HepG2 (cell line): ENCODE results near the gene ABCF1. TPM values are rescaled to one million over a fixed set of nuclear protein-coding genes. Genes with fewer than 3 reads are reported as not detected.

Experiments used
- AGO1 ChIP-seq: fragments of 200-400 bp; formaldehyde crosslinking; IDR thresholded peaks from 2 replicates; pipeline ENCODE4 v1.6.1; 2017; ENCODE audit warnings: mild to moderate bottlenecking, low read depth, low read length, moderate library complexity; ENCODE audit not compliant: poor library complexity, severe bottlenecking
- ARID4A ChIP-seq: sonication (generic); formaldehyde crosslinking; IDR thresholded peaks from 2 replicates; pipeline ENCODE4 v1.5.0; 2020; ENCODE audit warnings: mild to moderate bottlenecking, missing genetic modification reagents, borderline replicate concordance
- CHCHD3 ChIP-seq: sonication (generic); formaldehyde crosslinking; IDR thresholded peaks from 2 replicates; pipeline ENCODE4 v1.8.0; 2022; ENCODE audit warnings: mild to moderate bottlenecking, missing genetic modification reagents, moderate library complexity
- ETV5 ChIP-seq: IDR thresholded peaks from 2 replicates; pipeline ENCODE4 v1.6.1; 2018; ENCODE audit warnings: missing biosample characterization, missing genetic modification reagents, inconsistent platforms, borderline replicate concordance
- HMG20B ChIP-seq: conservative IDR thresholded peaks from 2 replicates; pipeline ENCODE4 v1.6.1; 2016; ENCODE audit warnings: missing genetic modification reagents, missing compliant biosample characterization
- KMT2B ChIP-seq: IDR thresholded peaks from 2 replicates; pipeline ENCODE4 v1.6.1; 2016; ENCODE audit warnings: missing genetic modification reagents, missing compliant biosample characterization
- LCORL ChIP-seq, 2 experiments: fragments of 450-650 bp in 1 of 2; sonication (generic) in 1 of 2; formaldehyde crosslinking in 1 of 2; IDR thresholded peaks; 2 replicates each; pipeline versions ENCODE4 v1.5.0 to v1.6.1; 2017 to 2020; ENCODE audit warnings: antibody characterized with exemption in 1 of 2, missing genetic modification reagents in 1 of 2
- MED8 ChIP-seq: sonication (generic); formaldehyde crosslinking; IDR thresholded peaks from 2 replicates; pipeline ENCODE4 v1.8.1; 2023; ENCODE audit warnings: mild to moderate bottlenecking, missing genetic modification reagents; ENCODE audit not compliant: insufficient replicate concordance
- MTF2 ChIP-seq: sonication (generic); formaldehyde crosslinking; IDR thresholded peaks from 2 replicates; pipeline ENCODE4 v1.5.0; 2020; ENCODE audit warnings: missing genetic modification reagents, borderline replicate concordance
- NCOA5 ChIP-seq: sonication (generic); formaldehyde crosslinking; IDR thresholded peaks from 2 replicates; pipeline ENCODE4 v1.4.0; 2020; ENCODE audit warnings: missing genetic modification reagents
- NFRKB ChIP-seq: fragments of 450-650 bp; IDR thresholded peaks from 2 replicates; pipeline ENCODE4 v1.6.1; 2017
- SIN3B ChIP-seq: fragments of 150-350 bp; IDR thresholded peaks from 2 replicates; pipeline ENCODE4 v1.6.1; 2014; ENCODE audit warnings: low read length
- TARDBP ChIP-seq: sonication (generic); formaldehyde crosslinking; IDR thresholded peaks from 2 replicates; pipeline ENCODE4 v1.8.0; 2022; ENCODE audit warnings: mild to moderate bottlenecking, missing genetic modification reagents
- TGIF2 ChIP-seq: IDR thresholded peaks from 2 replicates; pipeline ENCODE4 v1.6.1; 2016; ENCODE audit warnings: control low read depth, missing compliant biosample characterization
- YEATS4 ChIP-seq: sonication (generic); formaldehyde crosslinking; IDR thresholded peaks from 2 replicates; pipeline ENCODE4 v1.4.0; 2020; ENCODE audit warnings: missing genetic modification reagents, borderline replicate concordance
- ZNF225 ChIP-seq: sonication (generic); formaldehyde crosslinking; IDR thresholded peaks from 2 replicates; pipeline ENCODE4 v1.4.0; 2020; ENCODE audit warnings: mild to moderate bottlenecking, missing genetic modification reagents
- ZNF333 ChIP-seq: sonication (generic); formaldehyde crosslinking; IDR thresholded peaks from 2 replicates; pipeline ENCODE4 v1.4.0; 2020; ENCODE audit warnings: mild to moderate bottlenecking, missing genetic modification reagents, borderline replicate concordance
- ZNF484 ChIP-seq: sonication (generic); formaldehyde crosslinking; IDR thresholded peaks from 2 replicates; pipeline ENCODE4 v1.5.1; 2020; ENCODE audit warnings: mild to moderate bottlenecking, low read depth, missing genetic modification reagents, borderline replicate concordance
- ZNF773 ChIP-seq: sonication (generic); formaldehyde crosslinking; IDR thresholded peaks from 2 replicates; pipeline ENCODE4 v1.4.0; 2020; ENCODE audit warnings: missing genetic modification reagents, borderline replicate concordance
- ZNF780A ChIP-seq: sonication (generic); formaldehyde crosslinking; IDR thresholded peaks from 2 replicates; pipeline ENCODE4 v1.8.0; 2022; ENCODE audit warnings: mild to moderate bottlenecking, missing genetic modification reagents, moderate library complexity
- ZNF792 ChIP-seq: IDR thresholded peaks from 2 replicates; pipeline ENCODE4 v1.6.1; 2016
- polyA plus RNA-seq, 8 experiments: library from polyadenylated mRNA; depleted of rRNA in 3 of 8; stranded (reverse) in 7 of 8; unstranded in 1 of 8; fragments of >200 nt; fragmentation: Illumina TruSeq in 4 of 8; extraction: Trizol in 4 of 8; gene quantifications; 2 replicates each; pipeline versions ENCODE4 v1.2.1 to v1.2.3, GENCODE V29; 2011 to 2016; ENCODE audit warnings: low read depth in 4 of 8, missing spikeins in 1 of 8, mixed read lengths in 1 of 8; ENCODE audit not compliant: insufficient read depth in 1 of 8
- total RNA-seq, 5 experiments: library from RNA; depleted of rRNA; stranded (reverse); fragments of >200 nt; fragmentation: Illumina TruSeq; extraction: Trizol; gene quantifications; 2 replicates each; pipeline ENCODE4 v1.2.3, GENCODE V29; 2016; ENCODE audit warnings: low read depth in 1 of 5
- TF ChIP-seq, protein P1 (sequence below): sonication (generic); formaldehyde crosslinking; IDR thresholded peaks from 2 replicates; pipeline ENCODE4 v1.5.1; 2020; ENCODE audit warnings: mild to moderate bottlenecking, missing genetic modification reagents, moderate library complexity

Gene ABCF1
- total and polyA plus RNA-seq, 2 of the 13 experiments (the other 11 are each of a cell fraction or from before 2014, with no cell fraction given), result 25.4 to 98.9 TPM

- TF ChIP-seq YEATS4, result peak; percentile 90
- peak; percentile 87 for TF ChIP-seq TGIF2 (CRISPR knock-in tag)
- peak; percentile 64; the same call in 1 of the 2 replicates for TF ChIP-seq SIN3B
- peak; percentile 59 for TF ChIP-seq ZNF792 (CRISPR knock-in tag)
- TF ChIP-seq ZNF333 (CRISPR knock-in tag), result 0 out of 2 replicates have a peak, but pooled peaks have one; percentile 76
- TF ChIP-seq ARID4A (CRISPR knock-in tag), result peak; percentile 99
- TF ChIP-seq ZNF484 (CRISPR knock-in tag), result no peak
- TF ChIP-seq AGO1, result peak; percentile 99
- peak; percentile 91 for TF ChIP-seq ZNF225
- TF ChIP-seq ZNF780A, result no peak
- TF ChIP-seq ZNF773 (CRISPR knock-in tag), result peak; percentile 83; the same call in 1 of the 2 replicates
- TF ChIP-seq MED8 (CRISPR knock-in tag), result peak; percentile 10
- no peak for TF ChIP-seq LCORL (IDR thresholded peaks at IDR 0.05)
- TF ChIP-seq LCORL (CRISPR knock-in tag; IDR thresholded peaks at IDR 0.05), result peak; percentile 82
- TF ChIP-seq KMT2B (CRISPR knock-in tag), result peak; percentile 86
- TF ChIP-seq MTF2, result no peak; the same call in 1 of the 2 replicates
- 0 out of 2 replicates have a peak, but pooled peaks have one; percentile 22 for TF ChIP-seq HMG20B (CRISPR knock-in tag)
- TF ChIP-seq, protein P1, sequence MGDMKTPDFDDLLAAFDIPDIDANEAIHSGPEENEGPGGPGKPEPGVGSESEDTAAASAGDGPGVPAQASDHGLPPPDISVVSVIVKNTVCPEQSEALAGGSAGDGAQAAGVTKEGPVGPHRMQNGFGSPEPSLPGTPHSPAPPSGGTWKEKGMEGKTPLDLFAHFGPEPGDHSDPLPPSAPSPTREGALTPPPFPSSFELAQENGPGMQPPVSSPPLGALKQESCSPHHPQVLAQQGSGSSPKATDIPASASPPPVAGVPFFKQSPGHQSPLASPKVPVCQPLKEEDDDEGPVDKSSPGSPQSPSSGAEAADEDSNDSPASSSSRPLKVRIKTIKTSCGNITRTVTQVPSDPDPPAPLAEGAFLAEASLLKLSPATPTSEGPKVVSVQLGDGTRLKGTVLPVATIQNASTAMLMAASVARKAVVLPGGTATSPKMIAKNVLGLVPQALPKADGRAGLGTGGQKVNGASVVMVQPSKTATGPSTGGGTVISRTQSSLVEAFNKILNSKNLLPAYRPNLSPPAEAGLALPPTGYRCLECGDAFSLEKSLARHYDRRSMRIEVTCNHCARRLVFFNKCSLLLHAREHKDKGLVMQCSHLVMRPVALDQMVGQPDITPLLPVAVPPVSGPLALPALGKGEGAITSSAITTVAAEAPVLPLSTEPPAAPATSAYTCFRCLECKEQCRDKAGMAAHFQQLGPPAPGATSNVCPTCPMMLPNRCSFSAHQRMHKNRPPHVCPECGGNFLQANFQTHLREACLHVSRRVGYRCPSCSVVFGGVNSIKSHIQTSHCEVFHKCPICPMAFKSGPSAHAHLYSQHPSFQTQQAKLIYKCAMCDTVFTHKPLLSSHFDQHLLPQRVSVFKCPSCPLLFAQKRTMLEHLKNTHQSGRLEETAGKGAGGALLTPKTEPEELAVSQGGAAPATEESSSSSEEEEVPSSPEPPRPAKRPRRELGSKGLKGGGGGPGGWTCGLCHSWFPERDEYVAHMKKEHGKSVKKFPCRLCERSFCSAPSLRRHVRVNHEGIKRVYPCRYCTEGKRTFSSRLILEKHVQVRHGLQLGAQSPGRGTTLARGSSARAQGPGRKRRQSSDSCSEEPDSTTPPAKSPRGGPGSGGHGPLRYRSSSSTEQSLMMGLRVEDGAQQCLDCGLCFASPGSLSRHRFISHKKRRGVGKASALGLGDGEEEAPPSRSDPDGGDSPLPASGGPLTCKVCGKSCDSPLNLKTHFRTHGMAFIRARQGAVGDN, result peak; percentile 99
- TF ChIP-seq NCOA5, result no peak
- peak; percentile 70; the same call in 1 of the 2 replicates for TF ChIP-seq TARDBP (CRISPR knock-in tag)
- peak; percentile 85; the same call in 1 of the 2 replicates for TF ChIP-seq CHCHD3 (CRISPR knock-in tag)
- TF ChIP-seq NFRKB, result no peak
- peak; percentile 77 for TF ChIP-seq ETV5 (CRISPR knock-in tag)
Observed at GRCh38 chr6:30626484-30627366, 55.5 kb downstream of the ABCF1 start, which contains the start of gene ATAT1 (continued).
